K562 (cell line): ENCODE results near the gene KLB. TPM values are rescaled to one million over a fixed set of nuclear protein-coding genes. Genes with fewer than 3 reads are reported as not detected.
A peak's percentile ranks its signal among the peaks of the same experiment; 100 is the strongest.

Experiments used
- ARID2 ChIP-seq: fragments of 450-650 bp; IDR thresholded peaks from 2 replicates; pipeline ENCODE4 v1.6.1; 2017; ENCODE audit warnings: antibody characterized with exemption, mild to moderate bottlenecking
- CBFA2T3 ChIP-seq: fragments of 450-650 bp; IDR thresholded peaks from 2 replicates; pipeline ENCODE4 v1.6.1; 2017
- CCNT2 ChIP-seq: IDR thresholded peaks from 2 replicates; pipeline ENCODE4 v1.6.1; 2011; ENCODE audit warnings: borderline replicate concordance, low read depth, mild to moderate bottlenecking, moderate library complexity, mixed read lengths, low read length; ENCODE audit not compliant: insufficient read length; ENCODE audit errors: extremely low read depth
- ERF ChIP-seq: fragments of 450-650 bp; formaldehyde crosslinking; IDR thresholded peaks from 2 replicates; pipeline ENCODE4 v1.4.0; 2020; ENCODE audit warnings: mild to moderate bottlenecking, mixed read lengths
- ETV6 ChIP-seq, 3 experiments: fragments of 150-350 bp in 1 of 3; sonication (generic) in 1 of 3; formaldehyde crosslinking in 1 of 3; IDR thresholded peaks; 2 replicates each; pipeline versions ENCODE4 v1.6.1 to v1.8.0; 2014 to 2022; ENCODE audit warnings: borderline replicate concordance in 2 of 3, low read depth in 2 of 3, antibody characterized with exemption in 1 of 3, low read length in 1 of 3, mild to moderate bottlenecking in 1 of 3, missing genetic modification reagents in 1 of 3
- FOXP1 ChIP-seq: sonication (generic); formaldehyde crosslinking; IDR thresholded peaks from 2 replicates; pipeline ENCODE4 v1.8.0; 2022; ENCODE audit warnings: mild to moderate bottlenecking, missing genetic modification reagents
- HIVEP1 ChIP-seq: fragments of 250-450 bp; sonication (Bioruptor Pico); IDR thresholded peaks from 2 replicates; pipeline ENCODE4 v1.4.0; 2020; ENCODE audit warnings: mild to moderate bottlenecking
- KLF6 ChIP-seq: fragments of 250-450 bp; sonication (Bioruptor Pico); IDR thresholded peaks from 2 replicates; pipeline ENCODE4 v1.4.0; 2020; ENCODE audit warnings: mild to moderate bottlenecking, moderate library complexity, borderline replicate concordance
- MYNN ChIP-seq, 2 experiments: sonication (generic); formaldehyde crosslinking in 1 of 2; IDR thresholded peaks; 2 replicates each; pipeline versions ENCODE4 v1.5.0 to v1.6.1; 2016 to 2020; ENCODE audit warnings: antibody characterized with exemption in 1 of 2, missing genetic modification reagents in 1 of 2
- NFE2 ChIP-seq: IDR thresholded peaks from 2 replicates; pipeline ENCODE4 v1.6.1; 2014; ENCODE audit warnings: antibody characterized with exemption, low read depth
- SETDB1 ChIP-seq: IDR thresholded peaks from one replicate; pipeline ENCODE4 v1.6.1; 2012; ENCODE audit warnings: low read length, control low read depth, inconsistent platforms
- SP1 ChIP-seq: sonication (generic); formaldehyde crosslinking; IDR thresholded peaks from 2 replicates; pipeline ENCODE4 v1.8.1; 2022; ENCODE audit warnings: mild to moderate bottlenecking, missing genetic modification reagents
- YY1 ChIP-seq, 3 experiments: IDR thresholded peaks; 2 replicates each; pipeline ENCODE4 v1.6.1; 2011; ENCODE audit warnings: low read length in 2 of 3, mild to moderate bottlenecking in 2 of 3, moderate library complexity in 2 of 3, borderline replicate concordance in 1 of 3, control low read depth in 1 of 3, low read depth in 1 of 3; ENCODE audit not compliant: insufficient read depth in 3 of 3, insufficient replicate concordance in 2 of 3, control insufficient read depth in 1 of 3, insufficient read length in 1 of 3; ENCODE audit errors: extremely low read depth in 1 of 3
- ZNF263 ChIP-seq: sonication (generic); formaldehyde crosslinking; IDR thresholded peaks from 2 replicates; pipeline ENCODE4 v1.8.0; 2022; ENCODE audit warnings: mild to moderate bottlenecking, missing genetic modification reagents, borderline replicate concordance
- polyA plus RNA-seq, 8 experiments: library from polyadenylated mRNA; depleted of rRNA in 4 of 8; stranded (reverse) in 5 of 8; unstranded in 3 of 8; fragments of >200 nt; fragmentation: Nextera tagmentation in 2 of 8; fragmentation: Illumina TruSeq in 1 of 8; extraction: Ambion mirVana in 2 of 8; extraction: Trizol in 1 of 8; gene quantifications; 2 replicates each; pipeline versions ENCODE4 v1.2.1 to v1.2.3, GENCODE V29; 2011 to 2014; ENCODE audit warnings: inconsistent platforms in 1 of 8, missing spikeins in 1 of 8
- total RNA-seq, 7 experiments: library from RNA; depleted of rRNA in 6 of 7; stranded (reverse); fragments of >200 nt in 6 of 7; fragmentation: Illumina TruSeq in 2 of 7; extraction: Trizol in 2 of 7; gene quantifications; 2 replicates each; pipeline versions ENCODE4 v1.2.1 to v1.2.3, GENCODE V29; 2011 to 2021; ENCODE audit warnings: low replicate concordance in 1 of 7
- TF ChIP-seq, protein P1 (sequence below), 2 experiments: fragments of 450-650 bp; formaldehyde crosslinking in 1 of 2; IDR thresholded peaks; 2 replicates each; pipeline versions ENCODE4 v1.4.0 to v1.6.1; 2014 to 2020; ENCODE audit warnings: mild to moderate bottlenecking in 2 of 2, borderline replicate concordance in 1 of 2, low read depth in 1 of 2
- TF ChIP-seq, protein P2 (sequence below): fragments of 250-450 bp; sonication (Bioruptor Pico); IDR thresholded peaks from 2 replicates; pipeline ENCODE4 v1.5.0; 2021
- TF ChIP-seq, protein P3 (sequence below): conservative IDR thresholded peaks from 2 replicates; pipeline ENCODE4 v1.6.1; 2011; ENCODE audit warnings: low read depth, mild to moderate bottlenecking, low read length; ENCODE audit not compliant: control insufficient read depth

The KLB gene
- total and polyA plus RNA-seq, 9 of the 15 experiments (the other 6 are each of a cell fraction or from before 2014, with no cell fraction given), result 0.04 to 0.13 TPM; not detected in 7

DNA sequence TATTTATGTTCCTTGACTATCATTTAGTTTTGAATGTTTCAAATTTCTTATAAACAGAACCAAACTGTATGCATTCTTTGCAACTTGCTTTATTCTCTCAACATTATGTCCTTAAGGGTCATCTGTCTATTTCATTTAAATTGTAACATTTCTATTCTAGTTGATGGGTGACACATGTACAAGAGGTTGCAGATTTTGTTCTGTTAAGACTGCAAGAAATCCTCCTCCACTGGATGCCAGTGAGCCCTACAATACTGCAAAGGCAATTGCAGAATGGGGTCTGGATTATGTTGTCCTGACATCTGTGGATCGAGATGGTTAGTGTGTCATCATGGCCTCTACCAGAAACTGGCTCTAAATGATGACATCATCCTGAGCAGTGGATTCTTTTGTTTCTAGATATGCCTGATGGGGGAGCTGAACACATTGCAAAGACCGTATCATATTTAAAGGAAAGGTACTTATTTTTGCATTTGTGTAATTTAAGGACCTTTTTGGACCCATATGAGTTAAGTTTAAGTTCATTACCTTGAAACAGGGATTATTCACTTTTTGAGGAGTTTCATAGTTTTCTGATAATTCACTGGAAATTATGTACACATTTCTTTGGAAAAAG, 58.3 kb downstream of the KLB start (continued):
- TF ChIP-seq, protein P1, sequence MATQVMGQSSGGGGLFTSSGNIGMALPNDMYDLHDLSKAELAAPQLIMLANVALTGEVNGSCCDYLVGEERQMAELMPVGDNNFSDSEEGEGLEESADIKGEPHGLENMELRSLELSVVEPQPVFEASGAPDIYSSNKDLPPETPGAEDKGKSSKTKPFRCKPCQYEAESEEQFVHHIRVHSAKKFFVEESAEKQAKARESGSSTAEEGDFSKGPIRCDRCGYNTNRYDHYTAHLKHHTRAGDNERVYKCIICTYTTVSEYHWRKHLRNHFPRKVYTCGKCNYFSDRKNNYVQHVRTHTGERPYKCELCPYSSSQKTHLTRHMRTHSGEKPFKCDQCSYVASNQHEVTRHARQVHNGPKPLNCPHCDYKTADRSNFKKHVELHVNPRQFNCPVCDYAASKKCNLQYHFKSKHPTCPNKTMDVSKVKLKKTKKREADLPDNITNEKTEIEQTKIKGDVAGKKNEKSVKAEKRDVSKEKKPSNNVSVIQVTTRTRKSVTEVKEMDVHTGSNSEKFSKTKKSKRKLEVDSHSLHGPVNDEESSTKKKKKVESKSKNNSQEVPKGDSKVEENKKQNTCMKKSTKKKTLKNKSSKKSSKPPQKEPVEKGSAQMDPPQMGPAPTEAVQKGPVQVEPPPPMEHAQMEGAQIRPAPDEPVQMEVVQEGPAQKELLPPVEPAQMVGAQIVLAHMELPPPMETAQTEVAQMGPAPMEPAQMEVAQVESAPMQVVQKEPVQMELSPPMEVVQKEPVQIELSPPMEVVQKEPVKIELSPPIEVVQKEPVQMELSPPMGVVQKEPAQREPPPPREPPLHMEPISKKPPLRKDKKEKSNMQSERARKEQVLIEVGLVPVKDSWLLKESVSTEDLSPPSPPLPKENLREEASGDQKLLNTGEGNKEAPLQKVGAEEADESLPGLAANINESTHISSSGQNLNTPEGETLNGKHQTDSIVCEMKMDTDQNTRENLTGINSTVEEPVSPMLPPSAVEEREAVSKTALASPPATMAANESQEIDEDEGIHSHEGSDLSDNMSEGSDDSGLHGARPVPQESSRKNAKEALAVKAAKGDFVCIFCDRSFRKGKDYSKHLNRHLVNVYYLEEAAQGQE (IDR thresholded peaks at IDR 0.05; ENCODE audit: borderline replicate concordance), result peak; percentile 5; the same call in 1 of the 2 replicates
- TF ChIP-seq, protein P1 (CRISPR knock-in tag; IDR thresholded peaks at IDR 0.05; ENCODE audit: low read depth), result no peak
- no peak for TF ChIP-seq MYNN (IDR thresholded peaks at IDR 0.05)
- TF ChIP-seq MYNN (CRISPR knock-in tag; IDR thresholded peaks at IDR 0.05), result no peak
- TF ChIP-seq YY1 (IDR thresholded peaks at IDR 0.05; ENCODE audit: borderline replicate concordance in 1 of 3, control insufficient read depth in 1 of 3, extremely low read depth in 1 of 3, insufficient read depth in 3 of 3, insufficient read length in 1 of 3, insufficient replicate concordance in 2 of 3, low read depth in 1 of 3, low read length in 2 of 3), result peak in 1 of 3 experiments; percentile 85
- TF ChIP-seq SP1 (CRISPR knock-in tag), result no peak
- no peak for TF ChIP-seq ETV6 (IDR thresholded peaks at IDR 0.05; ENCODE audit: borderline replicate concordance in 1 of 2, low read depth in 2 of 2, low read length in 1 of 2)
- no peak for TF ChIP-seq ETV6 (CRISPR knock-in tag; IDR thresholded peaks at IDR 0.05; ENCODE audit: borderline replicate concordance)
- TF ChIP-seq, protein P2, sequence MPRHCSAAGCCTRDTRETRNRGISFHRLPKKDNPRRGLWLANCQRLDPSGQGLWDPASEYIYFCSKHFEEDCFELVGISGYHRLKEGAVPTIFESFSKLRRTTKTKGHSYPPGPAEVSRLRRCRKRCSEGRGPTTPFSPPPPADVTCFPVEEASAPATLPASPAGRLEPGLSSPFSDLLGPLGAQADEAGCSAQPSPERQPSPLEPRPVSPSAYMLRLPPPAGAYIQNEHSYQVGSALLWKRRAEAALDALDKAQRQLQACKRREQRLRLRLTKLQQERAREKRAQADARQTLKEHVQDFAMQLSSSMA, result no peak
- TF ChIP-seq NFE2, result peak; percentile 33
- no peak for TF ChIP-seq ARID2
- TF ChIP-seq KLF6, result no peak
- TF ChIP-seq, protein P3, sequence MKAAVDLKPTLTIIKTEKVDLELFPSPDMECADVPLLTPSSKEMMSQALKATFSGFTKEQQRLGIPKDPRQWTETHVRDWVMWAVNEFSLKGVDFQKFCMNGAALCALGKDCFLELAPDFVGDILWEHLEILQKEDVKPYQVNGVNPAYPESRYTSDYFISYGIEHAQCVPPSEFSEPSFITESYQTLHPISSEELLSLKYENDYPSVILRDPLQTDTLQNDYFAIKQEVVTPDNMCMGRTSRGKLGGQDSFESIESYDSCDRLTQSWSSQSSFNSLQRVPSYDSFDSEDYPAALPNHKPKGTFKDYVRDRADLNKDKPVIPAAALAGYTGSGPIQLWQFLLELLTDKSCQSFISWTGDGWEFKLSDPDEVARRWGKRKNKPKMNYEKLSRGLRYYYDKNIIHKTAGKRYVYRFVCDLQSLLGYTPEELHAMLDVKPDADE, result no peak
- no peak for TF ChIP-seq CBFA2T3
- TF ChIP-seq ERF, result no peak
- no peak for TF ChIP-seq CCNT2
- TF ChIP-seq FOXP1 (CRISPR knock-in tag), result no peak
- no peak for TF ChIP-seq ZNF263 (CRISPR knock-in tag)
- TF ChIP-seq HIVEP1 (CRISPR knock-in tag), result no peak
- TF ChIP-seq SETDB1, result no peak
